ENCODE measurements around the gene KLC3.
A peak's percentile ranks its signal among the peaks of the same experiment; 100 is the strongest.

KLC3 gene

GRCh38 chr19:45348367-45349125 is 8.0 kb downstream of the KLC3 start:
- no peak for DNase-seq
- TF ChIP-seq POLR2A (IDR thresholded peaks at IDR 0.05; ENCODE audit: low read length), result no peak
- no peak for TF ChIP-seq GATA1 (IDR thresholded peaks at IDR 0.05; ENCODE audit: low read depth, low read length)

GRCh38 chr19:45349126-45349415 is 8.5 kb downstream of the KLC3 start:
- TF ChIP-seq POLR2A (IDR thresholded peaks at IDR 0.05; ENCODE audit: low read length) (no peak), GATA1 (IDR thresholded peaks at IDR 0.05; ENCODE audit: low read depth, low read length) (no peak)
- DNase-seq, result no peak

GRCh38 chr19:45349430-45349941 is 8.9 kb downstream of the KLC3 start:
- TF ChIP-seq POLR2A (IDR thresholded peaks at IDR 0.05; ENCODE audit: low read length) (no peak), GATA1 (IDR thresholded peaks at IDR 0.05; ENCODE audit: low read depth, low read length) (no peak)

GRCh38 chr19:45350477-45351058 is 10.0 kb downstream of the KLC3 start:
- TF ChIP-seq GATA1 (IDR thresholded peaks at IDR 0.05; ENCODE audit: low read depth, low read length) (no peak), POLR2A (IDR thresholded peaks at IDR 0.05; ENCODE audit: low read length) (no peak)
- DNase-seq, result no peak

More at GRCh38 chr19:45349430-45349941, 8.9 kb downstream of the KLC3 start:
- no peak for DNase-seq

GRCh38 chr19:45351401-45351952 is 10.9 kb downstream of the KLC3 start:
- TF ChIP-seq POLR2A (IDR thresholded peaks at IDR 0.05; ENCODE audit: low read length) (no peak), GATA1 (IDR thresholded peaks at IDR 0.05; ENCODE audit: low read depth, low read length) (no peak)
- no peak for DNase-seq

GRCh38 chr19:45352062-45352461 is 11.5 kb downstream of the KLC3 start:
- TF ChIP-seq POLR2A (IDR thresholded peaks at IDR 0.05; ENCODE audit: low read length), result no peak
- TF ChIP-seq GATA1 (IDR thresholded peaks at IDR 0.05; ENCODE audit: low read depth, low read length), result no peak
- DNase-seq, result no peak

GRCh38 chr19:45352471-45352870 is 11.9 kb downstream of the KLC3 start:
- DNase-seq, result no peak
- TF ChIP-seq GATA1 (IDR thresholded peaks at IDR 0.05; ENCODE audit: low read depth, low read length) (no peak), POLR2A (IDR thresholded peaks at IDR 0.05; ENCODE audit: low read length) (no peak)

- TF ChIP-seq POLR2A (IDR thresholded peaks at IDR 0.05; ENCODE audit: low read length), result no peak
- TF ChIP-seq GATA1 (IDR thresholded peaks at IDR 0.05; ENCODE audit: low read depth, low read length), result no peak
- DNase-seq, result peak in 1 of 2 experiments; percentile 36
Observed at GRCh38 chr19:45352914-45353796, 12.6 kb downstream of the KLC3 start.

GRCh38 chr19:45354241-45354842 is 13.8 kb downstream of the KLC3 start:
- TF ChIP-seq POLR2A (IDR thresholded peaks at IDR 0.05; ENCODE audit: low read length), result peak; percentile 31
- no peak for TF ChIP-seq GATA1 (IDR thresholded peaks at IDR 0.05; ENCODE audit: low read depth, low read length)
- DNase-seq, result peak; percentile 65 to 84

GRCh38 chr19:45355402-45355801 is 14.9 kb downstream of the KLC3 start:
- no peak for TF ChIP-seq POLR2A (IDR thresholded peaks at IDR 0.05; ENCODE audit: low read length)
- TF ChIP-seq GATA1 (IDR thresholded peaks at IDR 0.05; ENCODE audit: low read depth, low read length), result no peak
- no peak for DNase-seq

GRCh38 chr19:45355910-45356309 is 15.4 kb downstream of the KLC3 start:
- TF ChIP-seq POLR2A (IDR thresholded peaks at IDR 0.05; ENCODE audit: low read length), result no peak
- no peak for TF ChIP-seq GATA1 (IDR thresholded peaks at IDR 0.05; ENCODE audit: low read depth, low read length)

GRCh38 chr19:45356760-45357444 is 16.4 kb downstream of the KLC3 start:
- TF ChIP-seq GATA1 (IDR thresholded peaks at IDR 0.05; ENCODE audit: low read depth, low read length) (no peak), POLR2A (IDR thresholded peaks at IDR 0.05; ENCODE audit: low read length) (no peak)
- DNase-seq, result peak in 1 of 2 experiments; percentile 42

More at GRCh38 chr19:45355910-45356309, 15.4 kb downstream of the KLC3 start:
- DNase-seq, result no peak

GRCh38 chr19:45357445-45357783 is 16.9 kb downstream of the KLC3 start:
- no peak for DNase-seq
- TF ChIP-seq GATA1 (IDR thresholded peaks at IDR 0.05; ENCODE audit: low read depth, low read length) (no peak), POLR2A (IDR thresholded peaks at IDR 0.05; ENCODE audit: low read length) (no peak)

Data from erythroblast (primary cell).